GM12878 (cell line): ENCODE results near the gene SMIM44. TPM values are rescaled to one million over a fixed set of nuclear protein-coding genes. Genes with fewer than 3 reads are reported as not detected.

ENCODE experiments used
- BRCA1 ChIP-seq: IDR thresholded peaks from 2 replicates; pipeline ENCODE4 v1.6.1; 2011; ENCODE audit warnings: low read depth, low read length, improper control_type of control experiment
- CBFB ChIP-seq: IDR thresholded peaks from 2 replicates; pipeline ENCODE4 v1.6.1; 2016; ENCODE audit warnings: antibody characterized with exemption, low read depth
- CHD1 ChIP-seq: IDR thresholded peaks from 2 replicates; pipeline ENCODE4 v1.6.1; 2012; ENCODE audit warnings: low read depth, low read length, improper control_type of control experiment
- CTCF ChIP-seq, 3 experiments: IDR thresholded peaks in 2 of 3; conservative IDR thresholded peaks in 1 of 3; 2 replicates each; pipeline ENCODE4 v1.5.1; 2011; ENCODE audit warnings: low read depth in 3 of 3, low read length in 3 of 3, mild to moderate bottlenecking in 3 of 3, control low read depth in 2 of 3, moderate library complexity in 2 of 3, inconsistent platforms in 1 of 3, mixed read lengths in 1 of 3; ENCODE audit not compliant: control insufficient read depth in 2 of 3, insufficient read depth in 1 of 3; ENCODE audit errors: extremely low read depth in 1 of 3
- DPF2 ChIP-seq: fragments of 450-650 bp; IDR thresholded peaks from 2 replicates; pipeline ENCODE4 v1.6.1; 2017; ENCODE audit warnings: mild to moderate bottlenecking
- ELK1 ChIP-seq: IDR thresholded peaks from 2 replicates; pipeline ENCODE4 v1.6.1; 2012; ENCODE audit warnings: low read depth, low read length, improper control_type of control experiment
- FOXM1 ChIP-seq: IDR thresholded peaks from 2 replicates; pipeline ENCODE4 v1.6.1; 2012; ENCODE audit warnings: low read depth, mild to moderate bottlenecking, inconsistent platforms, low read length, moderate library complexity
- IRF4 ChIP-seq: IDR thresholded peaks from 2 replicates; pipeline ENCODE4 v1.6.1; 2011; ENCODE audit warnings: low read depth, low read length
- JUNB ChIP-seq: IDR thresholded peaks from 2 replicates; pipeline ENCODE4 v1.6.1; 2016; ENCODE audit warnings: antibody characterized with exemption, mild to moderate bottlenecking
- KLF5 ChIP-seq: fragments of 450-650 bp; IDR thresholded peaks from 2 replicates; pipeline ENCODE4 v1.6.1; 2014; ENCODE audit warnings: mild to moderate bottlenecking; ENCODE audit not compliant: partially characterized antibody
- MLLT1 ChIP-seq: fragments of 450-650 bp; IDR thresholded peaks from 2 replicates; pipeline ENCODE4 v1.6.1; 2016; ENCODE audit warnings: mild to moderate bottlenecking
- MTA2 ChIP-seq: fragments of 450-650 bp; IDR thresholded peaks from 2 replicates; pipeline ENCODE4 v1.6.1; 2016; ENCODE audit warnings: low read depth, mild to moderate bottlenecking, moderate library complexity
- MYB ChIP-seq: fragments of 150-350 bp; IDR thresholded peaks from 2 replicates; pipeline ENCODE4 v1.6.1; 2014; ENCODE audit warnings: mild to moderate bottlenecking, low read depth, low read length, borderline replicate concordance
- PAX5 ChIP-seq: IDR thresholded peaks from 2 replicates; pipeline ENCODE4 v1.6.1; 2011; ENCODE audit warnings: low read depth, low read length, borderline replicate concordance
- RAD21 ChIP-seq: IDR thresholded peaks from 2 replicates; pipeline ENCODE4 v1.6.1; 2011; ENCODE audit warnings: mild to moderate bottlenecking, low read depth, low read length, moderate library complexity; ENCODE audit not compliant: insufficient read depth
- RELA ChIP-seq: fragments of 450-650 bp; IDR thresholded peaks from 2 replicates; pipeline ENCODE4 v1.8.0; 2014; ENCODE audit warnings: borderline replicate concordance; ENCODE audit not compliant: partially characterized antibody
- RFX5 ChIP-seq: IDR thresholded peaks from 2 replicates; pipeline ENCODE4 v1.6.1; 2011; ENCODE audit warnings: low read depth, low read length, improper control_type of control experiment
- SP1 ChIP-seq: IDR thresholded peaks from one replicate; pipeline ENCODE4 v1.6.1; 2011; ENCODE audit warnings: low read depth, low read length
- SUZ12 ChIP-seq: fragments of 200-600 bp; sonication (generic); IDR thresholded peaks from one replicate; pipeline ENCODE4 v1.6.1; 2018; ENCODE audit warnings: antibody characterized with exemption, mild to moderate bottlenecking; ENCODE audit not compliant: unreplicated experiment
- TCF3 ChIP-seq: IDR thresholded peaks from 2 replicates; pipeline ENCODE4 v1.6.1; 2012; ENCODE audit warnings: low read depth, mild to moderate bottlenecking, low read length, borderline replicate concordance; ENCODE audit not compliant: insufficient read depth
- ZNF207 ChIP-seq: fragments of 450-650 bp; IDR thresholded peaks from 2 replicates; pipeline ENCODE4 v1.6.1; 2014; ENCODE audit warnings: antibody characterized with exemption, mild to moderate bottlenecking, borderline replicate concordance
- ZNF384 ChIP-seq: IDR thresholded peaks from 2 replicates; pipeline ENCODE4 v1.6.1; 2012; ENCODE audit warnings: low read depth, mild to moderate bottlenecking, low read length, improper control_type of control experiment, borderline replicate concordance
- ZZZ3 ChIP-seq: IDR thresholded peaks from 2 replicates; pipeline ENCODE4 v1.6.1; 2011; ENCODE audit warnings: low read depth; ENCODE audit not compliant: control insufficient read depth, insufficient read length
- polyA plus RNA-seq, 11 experiments: library from polyadenylated mRNA; depleted of rRNA in 4 of 11; unstranded in 6 of 11; stranded (reverse) in 5 of 11; fragments of >200 nt; fragmentation: Nextera tagmentation in 4 of 11; fragmentation: Illumina TruSeq in 1 of 11; extraction: Ambion mirVana in 4 of 11; extraction: Trizol in 1 of 11; gene quantifications; 1 replicate in 1 of 11; 2 replicates in 10 of 11; pipeline versions ENCODE4 v1.2.1 to v1.2.3, GENCODE V29; 2011 to 2016; ENCODE audit warnings: inconsistent platforms in 2 of 11, missing spikeins in 2 of 11, low read depth in 1 of 11
- total RNA-seq, 4 experiments: library from RNA; depleted of rRNA in 3 of 4; stranded (reverse); fragments of >200 nt in 3 of 4; fragmentation: Illumina TruSeq in 1 of 4; extraction: Trizol in 1 of 4; gene quantifications; 2 replicates each; pipeline versions ENCODE4 v1.2.1 to v1.2.3, GENCODE V29; 2013 to 2021
- TF ChIP-seq, protein P1 (sequence below): fragments of 450-650 bp; IDR thresholded peaks from 2 replicates; pipeline ENCODE4 v1.6.1; 2018; ENCODE audit warnings: borderline replicate concordance, mild to moderate bottlenecking; ENCODE audit not compliant: partially characterized antibody

Gene SMIM44
- total and polyA plus RNA-seq, 10 of the 15 experiments (the other 5 are each of a cell fraction or from before 2014, with no cell fraction given), result not detected

GRCh38 chr19:3505598-3506383, 22.6 kb upstream of the SMIM44 start, which contains the start of gene FZR1 (continued):
- TF ChIP-seq, protein P1, sequence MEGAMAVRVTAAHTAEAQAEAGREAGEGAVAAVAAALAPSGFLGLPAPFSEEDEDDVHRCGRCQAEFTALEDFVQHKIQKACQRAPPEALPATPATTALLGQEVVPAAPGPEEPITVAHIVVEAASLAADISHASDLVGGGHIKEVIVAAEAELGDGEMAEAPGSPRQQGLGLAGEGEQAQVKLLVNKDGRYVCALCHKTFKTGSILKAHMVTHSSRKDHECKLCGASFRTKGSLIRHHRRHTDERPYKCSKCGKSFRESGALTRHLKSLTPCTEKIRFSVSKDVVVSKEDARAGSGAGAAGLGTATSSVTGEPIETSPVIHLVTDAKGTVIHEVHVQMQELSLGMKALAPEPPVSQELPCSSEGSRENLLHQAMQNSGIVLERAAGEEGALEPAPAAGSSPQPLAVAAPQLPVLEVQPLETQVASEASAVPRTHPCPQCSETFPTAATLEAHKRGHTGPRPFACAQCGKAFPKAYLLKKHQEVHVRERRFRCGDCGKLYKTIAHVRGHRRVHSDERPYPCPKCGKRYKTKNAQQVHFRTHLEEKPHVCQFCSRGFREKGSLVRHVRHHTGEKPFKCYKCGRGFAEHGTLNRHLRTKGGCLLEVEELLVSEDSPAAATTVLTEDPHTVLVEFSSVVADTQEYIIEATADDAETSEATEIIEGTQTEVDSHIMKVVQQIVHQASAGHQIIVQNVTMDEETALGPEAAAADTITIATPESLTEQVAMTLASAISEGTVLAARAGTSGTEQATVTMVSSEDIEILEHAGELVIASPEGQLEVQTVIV, result peak; percentile 82
- no peak for TF ChIP-seq BRCA1
- 0 out of 2 replicates have a peak, but pooled peaks have one; percentile 32 for TF ChIP-seq JUNB
- TF ChIP-seq SUZ12, result no peak
- no peak for TF ChIP-seq MTA2
- peak; percentile 100 for TF ChIP-seq FOXM1
- no peak for TF ChIP-seq CTCF (IDR thresholded peaks at IDR 0.05 in 2 of 3, conservative IDR thresholded peaks at IDR 0.05 in 1 of 3; ENCODE audit: control insufficient read depth in 2 of 3, extremely low read depth in 1 of 3, insufficient read depth in 1 of 3, low read depth in 3 of 3, low read length in 3 of 3)
- no peak for TF ChIP-seq DPF2
- TF ChIP-seq MLLT1, result 0 out of 2 replicates have a peak, but pooled peaks have one; percentile 84
- TF ChIP-seq CBFB, result no peak
- TF ChIP-seq MYB, result no peak
- TF ChIP-seq ZNF384, result no peak
- TF ChIP-seq KLF5, result peak; percentile 73
- no peak for TF ChIP-seq RELA
- peak; percentile 70 for TF ChIP-seq SP1
- TF ChIP-seq ZZZ3, result no peak
- no peak for TF ChIP-seq CHD1
- peak; percentile 78 for TF ChIP-seq IRF4
- peak; percentile 81 for TF ChIP-seq ELK1
- peak; percentile 50; the same call in 1 of the 2 replicates for TF ChIP-seq RFX5
- no peak for TF ChIP-seq RAD21
- no peak for TF ChIP-seq TCF3
- no peak for TF ChIP-seq ZNF207
- 0 out of 2 replicates have a peak, but pooled peaks have one; percentile 29 for TF ChIP-seq PAX5
